ENCODE measurements around the gene UBL7. TPM values are rescaled to one million over a fixed set of nuclear protein-coding genes. Genes with fewer than 3 reads are reported as not detected.

The UBL7 gene
- total and polyA plus RNA-seq, 2 experiments from 2014 or later, result 39.2 to 60.2 TPM

DNA sequence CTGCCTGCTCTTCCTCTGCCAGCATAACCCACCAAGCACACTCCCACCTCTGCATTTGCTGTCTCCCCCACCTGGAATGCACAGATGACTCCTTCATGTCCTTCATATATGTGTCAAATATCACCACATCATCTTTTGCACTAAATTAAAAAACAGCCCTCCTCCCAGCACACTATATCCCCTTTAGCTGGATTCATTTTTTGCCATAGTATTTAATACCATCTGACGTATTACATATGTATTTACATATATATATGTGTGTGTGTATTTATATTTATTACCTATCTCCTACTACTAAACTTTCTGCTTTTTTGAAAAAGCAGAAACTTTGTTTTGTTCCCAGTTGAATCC is 29.4 kb upstream of the UBL7 start:
- no peaks in the 10 kb centered on the region for H3K79me2 ChIP-seq

DNA sequence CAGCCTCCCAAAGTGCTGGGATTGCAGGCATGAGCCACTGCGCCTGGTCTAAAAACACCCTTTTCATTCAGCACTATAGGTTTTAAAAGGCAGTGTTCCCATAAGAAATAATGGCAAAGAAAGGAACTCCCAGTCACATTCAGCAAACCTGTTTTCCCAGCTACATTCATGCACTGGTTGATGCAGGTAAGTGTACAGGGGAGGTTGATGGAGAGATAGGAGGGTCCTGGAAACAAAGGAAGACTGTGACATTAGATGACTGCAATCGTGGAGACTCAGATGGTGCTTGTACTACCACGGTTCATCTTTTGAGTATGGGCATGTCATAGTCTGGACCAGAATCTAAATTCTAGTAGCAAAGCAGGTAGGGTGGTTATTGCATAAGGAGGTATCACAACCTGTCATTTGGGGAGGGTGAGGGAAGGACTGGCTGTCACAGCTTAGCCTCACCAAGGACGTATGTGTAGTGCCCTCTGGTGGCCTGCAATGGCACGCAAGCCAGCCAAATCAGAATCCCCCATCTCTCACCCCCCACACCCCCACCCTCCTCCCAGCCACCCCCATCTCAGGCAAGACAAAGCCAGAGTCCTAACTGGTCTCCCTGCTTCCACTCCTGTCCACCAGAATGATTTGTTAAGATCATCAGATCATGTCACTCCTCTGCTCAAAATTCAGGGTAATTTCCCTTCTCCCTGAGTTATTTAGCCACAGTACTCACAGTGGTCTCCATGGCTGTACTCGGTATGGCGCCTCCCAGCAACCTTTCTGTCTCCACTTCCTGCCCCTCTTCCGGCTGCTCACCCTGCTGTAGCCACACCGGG is 28.8 kb upstream of the UBL7 start:
- 59% methylated on average over 7 of the region's 9 CpGs for WGBS (ENCODE audit: low lambda C conversion rate, missing lambda C conversion rate)
- Histone ChIP-seq H2AFZ (no peak overlapping the region), H3K27ac (no peak overlapping the region), H3K4me3 (no peak overlapping the region), H3K9me3 (ENCODE audit: low read depth) (no peaks in the 10 kb centered on the region), H3K79me2 (no peaks in the 10 kb centered on the region), H3K9me2 (replicated peaks; ENCODE audit: insufficient read depth) (no peaks in the 10 kb centered on the region), H3K4me1 (ENCODE audit: insufficient read depth) (no peaks in the 10 kb centered on the region), H3K36me3 (replicated peaks; ENCODE audit: insufficient read depth, low read depth) (no peaks in the 10 kb centered on the region), H3K4me2 (no peak overlapping the region), H3K27me3 (no peaks in the 10 kb centered on the region), H4K20me1 (ENCODE audit: insufficient read depth, poor library complexity, severe bottlenecking) (no peaks in the 10 kb centered on the region)
- peak; percentile 60 for DNase-seq (ENCODE audit: low spot score)
- no peak for TF ChIP-seq EZH2phosphoT487 (IDR thresholded peaks at IDR 0.05; ENCODE audit: low read depth, severe bottlenecking, unreplicated experiment)
- no peak for TF ChIP-seq EZH2 (IDR thresholded peaks at IDR 0.05; ENCODE audit: borderline replicate concordance)
- TF ChIP-seq, protein P1, sequence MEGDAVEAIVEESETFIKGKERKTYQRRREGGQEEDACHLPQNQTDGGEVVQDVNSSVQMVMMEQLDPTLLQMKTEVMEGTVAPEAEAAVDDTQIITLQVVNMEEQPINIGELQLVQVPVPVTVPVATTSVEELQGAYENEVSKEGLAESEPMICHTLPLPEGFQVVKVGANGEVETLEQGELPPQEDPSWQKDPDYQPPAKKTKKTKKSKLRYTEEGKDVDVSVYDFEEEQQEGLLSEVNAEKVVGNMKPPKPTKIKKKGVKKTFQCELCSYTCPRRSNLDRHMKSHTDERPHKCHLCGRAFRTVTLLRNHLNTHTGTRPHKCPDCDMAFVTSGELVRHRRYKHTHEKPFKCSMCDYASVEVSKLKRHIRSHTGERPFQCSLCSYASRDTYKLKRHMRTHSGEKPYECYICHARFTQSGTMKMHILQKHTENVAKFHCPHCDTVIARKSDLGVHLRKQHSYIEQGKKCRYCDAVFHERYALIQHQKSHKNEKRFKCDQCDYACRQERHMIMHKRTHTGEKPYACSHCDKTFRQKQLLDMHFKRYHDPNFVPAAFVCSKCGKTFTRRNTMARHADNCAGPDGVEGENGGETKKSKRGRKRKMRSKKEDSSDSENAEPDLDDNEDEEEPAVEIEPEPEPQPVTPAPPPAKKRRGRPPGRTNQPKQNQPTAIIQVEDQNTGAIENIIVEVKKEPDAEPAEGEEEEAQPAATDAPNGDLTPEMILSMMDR (IDR thresholded peaks at IDR 0.05; ENCODE audit: poor library complexity), result peak; percentile 69

More for the DNA sequence above, 29.4 kb upstream of the UBL7 start:
- Histone ChIP-seq H3K4me1 (ENCODE audit: insufficient read depth) (no peaks in the 10 kb centered on the region), H3K9me3 (ENCODE audit: low read depth) (no peaks in the 10 kb centered on the region), H3K4me3 (no peak overlapping the region), H4K20me1 (ENCODE audit: insufficient read depth, poor library complexity, severe bottlenecking) (no peaks in the 10 kb centered on the region), H3K27ac (no peak overlapping the region), H3K27me3 (no peaks in the 10 kb centered on the region), H3K9me2 (replicated peaks; ENCODE audit: insufficient read depth) (no peaks in the 10 kb centered on the region), H3K4me2 (no peak overlapping the region), H2AFZ (no peak overlapping the region), H3K36me3 (replicated peaks; ENCODE audit: insufficient read depth, low read depth) (no peaks in the 10 kb centered on the region)
- DNase-seq (ENCODE audit: low spot score), result no peak
- 93% methylated on average over 1 of the region's 1 CpG for WGBS (ENCODE audit: low lambda C conversion rate, missing lambda C conversion rate)
- TF ChIP-seq, protein P1 (IDR thresholded peaks at IDR 0.05; ENCODE audit: poor library complexity), result no peak
- no peak for TF ChIP-seq EZH2 (IDR thresholded peaks at IDR 0.05; ENCODE audit: borderline replicate concordance)
- TF ChIP-seq EZH2phosphoT487 (IDR thresholded peaks at IDR 0.05; ENCODE audit: low read depth, severe bottlenecking, unreplicated experiment), result no peak

DNA sequence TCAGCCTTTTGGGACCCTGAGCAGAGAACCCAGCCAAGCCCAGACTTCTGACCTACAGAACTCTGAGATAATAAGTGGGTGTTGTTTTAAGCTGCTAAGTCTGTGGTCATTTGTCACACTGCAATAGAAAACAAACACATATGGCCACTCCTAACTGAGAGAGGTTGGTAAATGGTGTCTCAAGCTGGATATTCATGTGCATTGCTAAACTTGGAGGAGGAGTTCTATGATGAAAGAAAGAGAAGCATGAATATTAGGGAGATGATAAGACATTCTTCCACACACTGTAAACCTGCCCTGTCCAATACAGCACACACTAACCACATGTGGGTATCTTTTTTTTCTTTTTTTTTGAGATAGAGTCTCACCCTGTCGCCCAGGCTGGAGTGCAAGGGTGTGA is 27.8 kb upstream of the UBL7 start:
- 100% methylated on average over 1 of the region's 1 CpG for WGBS (ENCODE audit: low lambda C conversion rate, missing lambda C conversion rate)
- H4K20me1 ChIP-seq (ENCODE audit: insufficient read depth, poor library complexity, severe bottlenecking), result no peaks in the 10 kb centered on the region
- H3K9me2 ChIP-seq (replicated peaks; ENCODE audit: insufficient read depth), result no peaks in the 10 kb centered on the region
- no peaks in the 10 kb centered on the region for H3K36me3 ChIP-seq (replicated peaks; ENCODE audit: insufficient read depth, low read depth)
- no peak overlapping the region for H3K27ac ChIP-seq
- no peaks in the 10 kb centered on the region for H3K27me3 ChIP-seq
- no peak for DNase-seq (ENCODE audit: low spot score)
- H3K4me2 ChIP-seq, result no peak overlapping the region
- no peak for TF ChIP-seq EZH2 (IDR thresholded peaks at IDR 0.05; ENCODE audit: borderline replicate concordance)
- TF ChIP-seq EZH2phosphoT487 (IDR thresholded peaks at IDR 0.05; ENCODE audit: low read depth, severe bottlenecking, unreplicated experiment), result no peak
- TF ChIP-seq, protein P1 (IDR thresholded peaks at IDR 0.05; ENCODE audit: poor library complexity), result no peak
- no peak overlapping the region for H2AFZ ChIP-seq
- no peak overlapping the region for H3K4me3 ChIP-seq
- no peaks in the 10 kb centered on the region for H3K4me1 ChIP-seq (ENCODE audit: insufficient read depth)
- no peaks in the 10 kb centered on the region for H3K79me2 ChIP-seq
- no peaks in the 10 kb centered on the region for H3K9me3 ChIP-seq (ENCODE audit: low read depth)
